OCI-LY3 (cell line): ENCODE measurements around the gene SYNE3.

Source experiments
- H2AFZ ChIP-seq: fragments of 200-600, 300-600 bp; shearing (Covaris generic); 2 replicates; pipeline ENCODE4 v1.6.0; 2014; ENCODE audit warnings: antibody characterized with exemption, low read depth, low read length
- H3K27ac ChIP-seq: fragments of 200-600, 300-600 bp; sonication (generic); 2 replicates; pipeline ENCODE4 v1.5.1; 2014; ENCODE audit warnings: mild to moderate bottlenecking, low read length, moderate library complexity, mixed read lengths
- H3K27me3 ChIP-seq: fragments of 200-600, 300-600 bp; sonication (generic); 2 replicates; pipeline ENCODE4 v1.6.1; 2014; ENCODE audit warnings: low read depth, low read length, mixed read lengths
- H3K36me3 ChIP-seq: fragments of 200-600, 300-600 bp; sonication (generic); replicated peaks from 2 replicates; pipeline ENCODE3; 2014; ENCODE audit warnings: low read depth, low read length, mixed read lengths
- H3K4me1 ChIP-seq: fragments of 300-600, 200-600 bp; sonication (generic); 2 replicates; pipeline ENCODE4 v1.6.1; 2014; ENCODE audit warnings: low read length, mixed read lengths
- H3K4me2 ChIP-seq: fragments of 200-600, 300-600 bp; sonication (generic); 2 replicates; pipeline ENCODE4 v1.6.1; 2014; ENCODE audit warnings: low read length, mixed read lengths
- H3K4me3 ChIP-seq: fragments of 300-600, 200-600 bp; sonication (generic); 2 replicates; pipeline ENCODE4 v1.5.1; 2014; ENCODE audit warnings: antibody characterized with exemption, mild to moderate bottlenecking, low read length, moderate library complexity
- H3K79me2 ChIP-seq: fragments of 300-600, 200-600 bp; shearing (Covaris generic); 2 replicates; pipeline ENCODE4 v1.6.1; 2014; ENCODE audit warnings: mild to moderate bottlenecking, low read length, mixed read lengths
- H3K9ac ChIP-seq: fragments of 300-600, 200-600 bp; shearing (Covaris generic); 2 replicates; pipeline ENCODE4 v1.6.0; 2014; ENCODE audit warnings: mild to moderate bottlenecking, low read length, moderate library complexity
- H3K9me3 ChIP-seq: fragments of 200-600, 300-600 bp; shearing (Covaris generic); 2 replicates; pipeline ENCODE4 v1.6.1; 2014; ENCODE audit warnings: low read length, mixed read lengths; ENCODE audit not compliant: insufficient read depth
- H4K20me1 ChIP-seq: fragments of 200-600, 300-600 bp; sonication (generic); 2 replicates; pipeline ENCODE4 v1.6.1; 2016; ENCODE audit warnings: low read length, mixed read lengths; ENCODE audit not compliant: insufficient read depth
- CTCF ChIP-seq: fragments of 200-600, 300-600 bp; sonication (generic); IDR thresholded peaks from 2 replicates; pipeline ENCODE4 v1.5.1; 2014; ENCODE audit warnings: antibody characterized with exemption, low read length, low read depth
- EZH2phosphoT487 ChIP-seq: fragments of 200-600 bp; shearing (Covaris generic); IDR thresholded peaks from 2 replicates; pipeline ENCODE4 v1.6.1; 2018; ENCODE audit warnings: antibody characterized with exemption, mixed run types, low read depth

SYNE3 gene

GRCh38 chr14:95530473-95531276, 14.2 kb upstream of the SYNE3 start:
- Histone ChIP-seq H3K27me3 (no peaks in the 10 kb centered on the region), H3K9me3 (no peaks in the 10 kb centered on the region), H3K27ac (no peak overlapping the region), H4K20me1 (peaks cover 19% of the 10 kb centered on the region), H2AFZ (no peak overlapping the region), H3K9ac (no peak overlapping the region), H3K4me3 (no peak overlapping the region), H3K4me1 (peaks cover 26% of the 10 kb centered on the region), H3K4me2 (no peak overlapping the region), H3K79me2 (peaks cover 63% of the 10 kb centered on the region), H3K36me3 (peaks cover 25% of the 10 kb centered on the region)
- no peak for TF ChIP-seq EZH2phosphoT487
- TF ChIP-seq CTCF: no peak

- H3K79me2 ChIP-seq: peaks cover 52% of the 10 kb centered on the region
- no peak overlapping the region for H3K27ac ChIP-seq
- peaks cover 25% of the 10 kb centered on the region for H3K36me3 ChIP-seq
- H3K4me3 ChIP-seq: no peak overlapping the region
- H3K9ac ChIP-seq: no peak overlapping the region
- H4K20me1 ChIP-seq: peaks cover 19% of the 10 kb centered on the region
- H3K27me3 ChIP-seq: no peaks in the 10 kb centered on the region
- no peak overlapping the region for H3K4me2 ChIP-seq
- H2AFZ ChIP-seq: no peak overlapping the region
- H3K4me1 ChIP-seq: peaks cover 35% of the 10 kb centered on the region
- H3K9me3 ChIP-seq: no peaks in the 10 kb centered on the region
- TF ChIP-seq EZH2phosphoT487 (no peak), CTCF (no peak)
These were observed 12.8 kb upstream of the SYNE3 start for GRCh38 chr14:95529216-95529615.

DNA sequence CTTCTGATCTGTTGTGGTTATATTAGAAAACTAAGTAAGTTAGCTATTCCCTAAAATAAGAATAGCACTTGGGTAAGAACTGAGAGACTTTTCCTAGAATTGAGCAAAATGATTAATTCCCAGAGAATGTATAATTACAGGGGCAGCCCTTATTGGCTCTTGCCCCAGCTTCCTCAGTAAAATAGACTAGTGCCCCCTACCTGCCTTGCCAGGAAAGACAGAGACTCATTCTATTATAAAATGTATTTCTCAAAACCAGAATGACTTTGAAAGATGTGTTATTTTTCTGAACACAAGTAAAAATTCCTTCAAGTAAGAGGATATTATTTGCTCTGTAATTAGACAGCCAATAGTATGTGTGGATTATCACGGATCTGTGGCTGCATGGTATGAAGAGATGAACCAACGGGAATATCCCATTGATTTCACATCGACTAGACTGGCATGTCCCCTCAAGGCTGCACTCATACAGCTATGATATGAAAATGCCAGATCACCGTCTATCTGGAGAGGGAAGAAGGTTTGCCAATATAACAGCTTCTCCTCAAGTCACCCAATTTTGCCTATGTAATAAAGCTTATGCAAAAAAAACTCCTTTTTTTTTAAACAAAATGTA, 11.0 kb upstream of the SYNE3 start:
- TF ChIP-seq CTCF: peak; percentile 88
- TF ChIP-seq EZH2phosphoT487: no peak
- Histone ChIP-seq H3K4me1 (peaks cover 48% of the 10 kb centered on the region), H2AFZ (no peak overlapping the region), H3K4me2 (peak overlapping the region; percentile 35; the same call in 1 of the 2 replicates), H3K27me3 (no peaks in the 10 kb centered on the region), H3K27ac (no peak overlapping the region), H3K4me3 (no peak overlapping the region), H3K36me3 (peaks cover 23% of the 10 kb centered on the region), H3K79me2 (peaks cover 35% of the 10 kb centered on the region), H3K9ac (no peak overlapping the region), H3K9me3 (no peaks in the 10 kb centered on the region), H4K20me1 (peaks cover 15% of the 10 kb centered on the region)
